Measurements from ENCODE around the gene WNT7B. TPM values are rescaled to one million over a fixed set of nuclear protein-coding genes. Genes with fewer than 3 reads are reported as not detected.

WNT7B gene
- total and polyA plus RNA-seq, 2 of the 8 experiments (the other 6 are each of a cell fraction or from before 2014, with no cell fraction given), result 0.14 to 0.24 TPM

- TF ChIP-seq POU5F1 (IDR thresholded peaks at IDR 0.05; ENCODE audit: low read depth, low read length) (no peak), RXRA (IDR thresholded peaks at IDR 0.05; ENCODE audit: insufficient read depth, low read depth, low read length) (no peak), USF2 (IDR thresholded peaks at IDR 0.05; ENCODE audit: low read length) (no peak), MAFK (IDR thresholded peaks at IDR 0.05; ENCODE audit: low read depth, low read length) (no peak), TEAD4 (IDR thresholded peaks at IDR 0.05; ENCODE audit: low read depth, low read length) (no peak), JUND (IDR thresholded peaks at IDR 0.05; ENCODE audit: low read length) (no peak)
Observed at GRCh38 chr22:45876136-45877035, 100.6 kb downstream of the WNT7B start (continued).
